ENCODE data around the gene DDC.

DNA sequence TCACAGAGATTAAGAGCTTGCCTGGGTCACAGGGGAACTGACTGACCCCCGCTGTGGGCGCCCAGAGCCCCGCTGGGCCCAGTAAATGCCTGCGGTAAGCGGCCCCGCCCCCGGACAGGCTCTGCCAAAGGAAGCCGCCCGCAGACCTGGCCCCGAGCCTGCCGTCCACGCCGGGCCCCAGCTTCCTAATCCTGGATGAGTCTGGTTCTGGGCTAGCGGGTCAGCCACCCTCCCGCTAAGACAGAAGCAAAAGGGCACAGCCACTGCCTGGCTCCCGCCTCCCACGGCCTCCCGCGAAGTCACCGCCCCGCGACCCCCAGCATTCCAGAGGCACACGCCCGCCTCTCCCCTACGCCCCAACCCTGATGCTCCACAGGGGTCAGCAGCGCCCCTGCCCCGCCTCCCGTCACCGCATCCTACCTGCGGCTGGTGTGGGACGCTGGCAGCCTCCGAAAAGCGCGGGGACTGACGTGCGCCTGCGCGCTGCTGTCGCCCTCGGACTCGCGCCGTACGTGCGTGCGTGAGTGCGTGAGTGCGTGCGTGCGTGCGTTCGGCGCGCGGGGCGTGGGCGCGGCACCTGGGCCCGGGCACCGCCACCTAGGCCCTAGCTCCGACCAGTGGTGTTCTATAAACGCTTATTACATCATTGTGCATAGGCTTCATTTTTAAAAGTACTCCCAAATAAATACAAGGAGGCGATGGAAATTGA lies 115.2 kb downstream of the DDC start, which contains the start of gene FIGNL1:
- peak; percentile 61; the same call in 1 of the 2 replicates for TF ChIP-seq TEAD4 (IDR thresholded peaks at IDR 0.05)
- TF ChIP-seq RAD21 (IDR thresholded peaks at IDR 0.05; ENCODE audit: low read depth), result no peak
- peak; percentile 72 for TF ChIP-seq EP300 (IDR thresholded peaks at IDR 0.05; ENCODE audit: borderline replicate concordance)
- peak; percentile 92 for TF ChIP-seq NFIC (IDR thresholded peaks at IDR 0.05)
- peak; percentile 60; the same call in 1 of the 2 replicates for TF ChIP-seq ZBTB7A (IDR thresholded peaks at IDR 0.05; ENCODE audit: low read depth)
- TF ChIP-seq, protein P1, sequence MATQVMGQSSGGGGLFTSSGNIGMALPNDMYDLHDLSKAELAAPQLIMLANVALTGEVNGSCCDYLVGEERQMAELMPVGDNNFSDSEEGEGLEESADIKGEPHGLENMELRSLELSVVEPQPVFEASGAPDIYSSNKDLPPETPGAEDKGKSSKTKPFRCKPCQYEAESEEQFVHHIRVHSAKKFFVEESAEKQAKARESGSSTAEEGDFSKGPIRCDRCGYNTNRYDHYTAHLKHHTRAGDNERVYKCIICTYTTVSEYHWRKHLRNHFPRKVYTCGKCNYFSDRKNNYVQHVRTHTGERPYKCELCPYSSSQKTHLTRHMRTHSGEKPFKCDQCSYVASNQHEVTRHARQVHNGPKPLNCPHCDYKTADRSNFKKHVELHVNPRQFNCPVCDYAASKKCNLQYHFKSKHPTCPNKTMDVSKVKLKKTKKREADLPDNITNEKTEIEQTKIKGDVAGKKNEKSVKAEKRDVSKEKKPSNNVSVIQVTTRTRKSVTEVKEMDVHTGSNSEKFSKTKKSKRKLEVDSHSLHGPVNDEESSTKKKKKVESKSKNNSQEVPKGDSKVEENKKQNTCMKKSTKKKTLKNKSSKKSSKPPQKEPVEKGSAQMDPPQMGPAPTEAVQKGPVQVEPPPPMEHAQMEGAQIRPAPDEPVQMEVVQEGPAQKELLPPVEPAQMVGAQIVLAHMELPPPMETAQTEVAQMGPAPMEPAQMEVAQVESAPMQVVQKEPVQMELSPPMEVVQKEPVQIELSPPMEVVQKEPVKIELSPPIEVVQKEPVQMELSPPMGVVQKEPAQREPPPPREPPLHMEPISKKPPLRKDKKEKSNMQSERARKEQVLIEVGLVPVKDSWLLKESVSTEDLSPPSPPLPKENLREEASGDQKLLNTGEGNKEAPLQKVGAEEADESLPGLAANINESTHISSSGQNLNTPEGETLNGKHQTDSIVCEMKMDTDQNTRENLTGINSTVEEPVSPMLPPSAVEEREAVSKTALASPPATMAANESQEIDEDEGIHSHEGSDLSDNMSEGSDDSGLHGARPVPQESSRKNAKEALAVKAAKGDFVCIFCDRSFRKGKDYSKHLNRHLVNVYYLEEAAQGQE (IDR thresholded peaks at IDR 0.05; ENCODE audit: low read depth), result no peak
- TF ChIP-seq TAF1 (IDR thresholded peaks at IDR 0.05; ENCODE audit: low read depth), result peak; percentile 77
- peak; percentile 32; the same call in 1 of the 2 replicates for TF ChIP-seq CREB1 (IDR thresholded peaks at IDR 0.05; ENCODE audit: low read depth)
- TF ChIP-seq, protein P2, sequence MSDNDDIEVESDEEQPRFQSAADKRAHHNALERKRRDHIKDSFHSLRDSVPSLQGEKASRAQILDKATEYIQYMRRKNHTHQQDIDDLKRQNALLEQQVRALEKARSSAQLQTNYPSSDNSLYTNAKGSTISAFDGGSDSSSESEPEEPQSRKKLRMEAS (IDR thresholded peaks at IDR 0.05), result peak; percentile 86
- no peak for TF ChIP-seq YY1 (IDR thresholded peaks at IDR 0.05; ENCODE audit: low read depth)
